Subcutaneous preadipocyte (primary cell): ENCODE results near the gene SNX7. TPM values are rescaled to one million over a fixed set of nuclear protein-coding genes. Genes with fewer than 3 reads are reported as not detected.

Experiments
- total RNA-seq: library from RNA; depleted of rRNA; stranded (reverse); fragments of >200 nt; gene quantifications from 2 replicates; pipeline ENCODE4 v1.2.3, GENCODE V29; 2012

The SNX7 gene
- total RNA-seq: 38.5 and 41.5 TPM in 2 replicates

GRCh38 chr1:98661544-98662355 lies at the start of gene SNX7:
Gene SNX7 (plus strand): TSS chr1:98661721. CDS start chr1:98661732, 11 bp downstream.

